ENCODE results near the gene KCTD1.

DNA sequence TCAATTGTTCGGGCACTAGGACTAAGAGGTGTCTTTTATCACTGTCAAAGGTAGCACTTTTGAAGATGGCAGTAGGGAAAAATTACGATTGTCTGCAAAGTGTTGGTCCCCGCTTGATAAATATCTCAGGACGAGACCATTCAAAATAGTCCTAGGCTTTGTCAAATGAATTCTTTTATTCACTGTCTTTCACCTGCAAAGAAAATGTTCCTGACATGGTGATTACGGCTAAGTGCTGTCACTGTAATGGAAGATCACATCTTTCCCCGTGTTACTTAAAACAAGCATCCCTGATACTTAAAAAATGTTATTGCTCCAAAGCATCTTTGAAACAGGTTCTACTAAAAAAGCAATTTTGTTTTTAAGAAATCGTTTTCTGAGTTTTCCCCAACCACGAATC, 71.7 kb downstream of the KCTD1 start:
- TF ChIP-seq POLR2A (IDR thresholded peaks at IDR 0.05; ENCODE audit: low read length) (no peak), GATA1 (IDR thresholded peaks at IDR 0.05; ENCODE audit: low read depth, low read length) (no peak)

Measured in erythroblast (primary cell).